ENCODE measurements around the gene KXD1.

GRCh38 chr19:18593367-18594095 lies 35.9 kb downstream of the KXD1 start:
- TF ChIP-seq POLR2A (IDR thresholded peaks at IDR 0.05) = no peak
- TF ChIP-seq, protein P1, sequence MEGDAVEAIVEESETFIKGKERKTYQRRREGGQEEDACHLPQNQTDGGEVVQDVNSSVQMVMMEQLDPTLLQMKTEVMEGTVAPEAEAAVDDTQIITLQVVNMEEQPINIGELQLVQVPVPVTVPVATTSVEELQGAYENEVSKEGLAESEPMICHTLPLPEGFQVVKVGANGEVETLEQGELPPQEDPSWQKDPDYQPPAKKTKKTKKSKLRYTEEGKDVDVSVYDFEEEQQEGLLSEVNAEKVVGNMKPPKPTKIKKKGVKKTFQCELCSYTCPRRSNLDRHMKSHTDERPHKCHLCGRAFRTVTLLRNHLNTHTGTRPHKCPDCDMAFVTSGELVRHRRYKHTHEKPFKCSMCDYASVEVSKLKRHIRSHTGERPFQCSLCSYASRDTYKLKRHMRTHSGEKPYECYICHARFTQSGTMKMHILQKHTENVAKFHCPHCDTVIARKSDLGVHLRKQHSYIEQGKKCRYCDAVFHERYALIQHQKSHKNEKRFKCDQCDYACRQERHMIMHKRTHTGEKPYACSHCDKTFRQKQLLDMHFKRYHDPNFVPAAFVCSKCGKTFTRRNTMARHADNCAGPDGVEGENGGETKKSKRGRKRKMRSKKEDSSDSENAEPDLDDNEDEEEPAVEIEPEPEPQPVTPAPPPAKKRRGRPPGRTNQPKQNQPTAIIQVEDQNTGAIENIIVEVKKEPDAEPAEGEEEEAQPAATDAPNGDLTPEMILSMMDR (IDR thresholded peaks at IDR 0.05) = no peak

Measured in thyroid gland (tissue), 4 donors.